ENCODE measurements around the gene CRMP1. TPM values are rescaled to one million over a fixed set of nuclear protein-coding genes. Genes with fewer than 3 reads are reported as not detected.
"Not testable (repeated sequence)": the region's sequence is repeated elsewhere in the genome, so short reads cannot be mapped to it uniquely, and the experiment has no call there.

Gene CRMP1
- total RNA-seq, 4 donors from 2014 or later: 0.21 to 0.59 (median 0.30) TPM; not detected in 1

GRCh38 chr4:5816101-5816500, 76.8 kb downstream of the CRMP1 start:
- DNase-seq (ENCODE audit: low spot score in 2 of 2): no peak
- TF ChIP-seq CTCF (IDR thresholded peaks at IDR 0.05) (no peak), POLR2A (IDR thresholded peaks at IDR 0.05) (no peak), EP300 (IDR thresholded peaks at IDR 0.05) (no peak)
- WGBS, 2 donors: 69 to 82% methylated on average over 8 of the region's 8 CpGs
- no peaks in the 10 kb centered on the region for H3K27me3 ChIP-seq
- H3K36me3 ChIP-seq: peaks cover 0 to 96% (median 0%) of the 10 kb centered on the region in 3 donors
- no peak overlapping the region for H3K4me3 ChIP-seq
- H3K4me1 ChIP-seq: no peaks in the 10 kb centered on the region
- no peak overlapping the region for H3K27ac ChIP-seq
- no peaks in the 10 kb centered on the region for H3K9me3 ChIP-seq

- Histone ChIP-seq H3K27ac (no peak overlapping the region), H3K4me3 (no peak overlapping the region), H3K36me3 (peaks cover 0 to 96% (median 0%) of the 10 kb centered on the region in 3 donors), H3K27me3 (no peaks in the 10 kb centered on the region), H3K9me3 (peaks cover 0 to 2% (median 0%) of the 10 kb centered on the region in 4 donors), H3K4me1 (no peaks in the 10 kb centered on the region)
- DNase-seq (ENCODE audit: low spot score in 2 of 2): no peak
- no peak for TF ChIP-seq POLR2A (IDR thresholded peaks at IDR 0.05)
- TF ChIP-seq CTCF (IDR thresholded peaks at IDR 0.05): no peak
- no peak for TF ChIP-seq EP300 (IDR thresholded peaks at IDR 0.05)
- WGBS, 2 donors: 80 to 89% methylated on average over 5 of the region's 5 CpGs
Observed at GRCh38 chr4:5815641-5816040, 77.2 kb downstream of the CRMP1 start.

GRCh38 chr4:5814421-5814820, 78.5 kb downstream of the CRMP1 start:
- TF ChIP-seq EP300 (IDR thresholded peaks at IDR 0.05) (no peak), CTCF (IDR thresholded peaks at IDR 0.05) (no peak), POLR2A (IDR thresholded peaks at IDR 0.05) (no peak)
- Histone ChIP-seq H3K36me3 (peaks cover 0 to 96% (median 0%) of the 10 kb centered on the region in 3 donors), H3K27me3 (no peaks in the 10 kb centered on the region), H3K9me3 (peaks cover 0 to 11% (median 0%) of the 10 kb centered on the region in 4 donors), H3K27ac (no peak overlapping the region), H3K4me1 (no peaks in the 10 kb centered on the region), H3K4me3 (no peak overlapping the region)
- 91 to 95% methylated on average over 6 of the region's 6 CpGs for WGBS, 2 donors
- no peak for DNase-seq (ENCODE audit: low spot score in 2 of 2)

- TF ChIP-seq POLR2A (IDR thresholded peaks at IDR 0.05) (no peak), EP300 (IDR thresholded peaks at IDR 0.05) (no peak), CTCF (IDR thresholded peaks at IDR 0.05) (no peak)
- H3K36me3 ChIP-seq: peaks cover 0 to 96% (median 0%) of the 10 kb centered on the region in 3 donors
Observed at GRCh38 chr4:5813882-5814255, 79.0 kb downstream of the CRMP1 start.

GRCh38 chr4:5812506-5813229, 80.2 kb downstream of the CRMP1 start:
- Histone ChIP-seq H3K27me3 (no peaks in the 10 kb centered on the region), H3K27ac (peak overlapping the region in 1 of 4 donors; percentile 5), H3K9me3 (peaks cover 0 to 11% (median 0%) of the 10 kb centered on the region in 4 donors), H3K4me3 (no peak overlapping the region), H3K36me3 (peaks cover 0 to 96% (median 3%) of the 10 kb centered on the region in 3 donors), H3K4me1 (no peaks in the 10 kb centered on the region)
- peak; percentile 46 to 69 (median 58) for TF ChIP-seq CTCF (IDR thresholded peaks at IDR 0.05)
- no peak for TF ChIP-seq POLR2A (IDR thresholded peaks at IDR 0.05)
- WGBS, 2 donors: 81 to 84% methylated on average over 8 to 9 of the region's 9 CpGs
- DNase-seq (ENCODE audit: low spot score in 2 of 2): peak in 1 of 2 donors; percentile 19

More at GRCh38 chr4:5813882-5814255, 79.0 kb downstream of the CRMP1 start:
- Histone ChIP-seq H3K4me1 (no peaks in the 10 kb centered on the region), H3K27ac (no peak overlapping the region), H3K9me3 (peaks cover 0 to 11% (median 0%) of the 10 kb centered on the region in 4 donors), H3K27me3 (no peaks in the 10 kb centered on the region), H3K4me3 (no peak overlapping the region)
- DNase-seq (ENCODE audit: low spot score in 2 of 2): no peak
- 93 to 96% methylated on average over 7 of the region's 7 CpGs for WGBS, 2 donors

- DNase-seq (ENCODE audit: low spot score in 2 of 2); H3K27ac ChIP-seq; H3K4me1 ChIP-seq; H3K27me3 ChIP-seq; H3K4me3 ChIP-seq: not testable (repeated sequence)
- Histone ChIP-seq H3K9me3 (peaks cover 0 to 11% (median 0%) of the 10 kb centered on the region in 4 donors), H3K36me3 (peaks cover 0 to 96% (median 3%) of the 10 kb centered on the region in 3 donors)
- 72 to 82% methylated on average over 5 of the region's 5 CpGs for WGBS, 2 donors
Observed at GRCh38 chr4:5812057-5812456, 80.8 kb downstream of the CRMP1 start.
